Stomach (tissue), 4 donors: ENCODE data around the gene NOL8.

Experiments
- CTCF ChIP-seq, 7 experiments: fragments of 450-650 bp in 4 of 7; fragments of 200-600 bp in 3 of 7; sonication (generic) in 3 of 7; IDR thresholded peaks; one replicate each; pipeline ENCODE4 v1.5.1; 2016 to 2019; ENCODE audit warnings: antibody characterized with exemption in 7 of 7, control low read depth in 2 of 7, mild to moderate bottlenecking in 1 of 7
- EP300 ChIP-seq: sonication (generic); formaldehyde crosslinking; IDR thresholded peaks from one replicate; pipeline ENCODE4 v1.6.1; 2017; ENCODE audit warnings: antibody characterized with exemption
- POLR2A ChIP-seq, 4 donors: fragments of 450-650 bp; IDR thresholded peaks; one replicate each; pipeline ENCODE4 v1.6.1; 2016; ENCODE audit warnings: antibody characterized with exemption in 4 of 4, control low read depth in 2 of 4, mild to moderate bottlenecking in 1 of 4, moderate library complexity in 1 of 4

GRCh38 chr9:92257327-92257726, 67.8 kb downstream of the NOL8 start:
- no peak for TF ChIP-seq POLR2A (IDR thresholded peaks at IDR 0.05)
- TF ChIP-seq CTCF (IDR thresholded peaks at IDR 0.05): no peak
- no peak for TF ChIP-seq EP300
